Fibroblast of gingiva (primary cell): ENCODE data around the gene LBP.
"Not testable (repeated sequence)": the region's sequence is repeated elsewhere in the genome, so short reads cannot be mapped to it uniquely, and the experiment has no call there.

ENCODE experiments used
- DNase-seq: peaks from one replicate; pipeline ENCODE4 v3.0.0-alpha.2; 2011; ENCODE audit warnings: low read depth

Gene LBP

DNA sequence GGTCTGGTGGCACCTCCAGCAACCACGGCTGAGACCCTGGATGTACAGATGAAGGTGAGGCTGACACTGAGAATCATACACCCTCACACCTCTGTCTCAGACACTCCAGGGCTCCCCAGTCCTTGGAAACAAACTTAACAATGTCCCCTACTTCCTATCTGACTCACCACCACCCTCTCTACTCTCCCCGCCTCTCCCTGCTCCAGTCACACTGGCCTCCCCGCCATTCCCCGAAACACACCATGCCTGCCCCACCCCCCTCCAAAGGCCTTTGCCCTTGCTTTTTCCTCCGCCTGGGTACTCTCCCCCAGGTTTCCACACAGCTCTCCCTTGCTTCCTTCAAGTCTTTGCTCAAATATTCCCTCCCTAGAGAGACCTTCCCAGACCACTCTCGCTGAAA lies 26.1 kb upstream of the LBP start:
- no peak for DNase-seq

GRCh38 chr20:38321959-38322598 lies 24.2 kb upstream of the LBP start:
- DNase-seq, result peak; percentile 61

DNA sequence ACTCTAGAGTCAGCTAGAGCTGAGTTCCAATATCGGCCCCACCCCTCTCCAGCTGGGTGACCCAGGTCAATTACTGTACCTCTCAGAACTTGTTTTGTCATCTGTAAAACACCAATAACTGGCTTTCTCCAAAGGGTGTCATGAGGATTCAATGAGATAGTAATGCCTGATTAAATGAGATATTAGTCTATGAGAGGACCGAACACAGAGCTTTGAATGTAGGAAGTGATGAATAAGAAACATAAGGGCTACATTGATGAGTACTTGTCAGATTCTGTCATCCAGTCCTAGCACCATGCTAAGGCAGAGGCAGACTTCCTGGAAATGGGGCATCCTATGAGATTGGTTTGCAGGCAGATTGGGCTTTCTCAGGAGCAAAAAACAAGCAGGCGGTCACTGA lies 22.1 kb upstream of the LBP start:
- DNase-seq, result no peak

DNA sequence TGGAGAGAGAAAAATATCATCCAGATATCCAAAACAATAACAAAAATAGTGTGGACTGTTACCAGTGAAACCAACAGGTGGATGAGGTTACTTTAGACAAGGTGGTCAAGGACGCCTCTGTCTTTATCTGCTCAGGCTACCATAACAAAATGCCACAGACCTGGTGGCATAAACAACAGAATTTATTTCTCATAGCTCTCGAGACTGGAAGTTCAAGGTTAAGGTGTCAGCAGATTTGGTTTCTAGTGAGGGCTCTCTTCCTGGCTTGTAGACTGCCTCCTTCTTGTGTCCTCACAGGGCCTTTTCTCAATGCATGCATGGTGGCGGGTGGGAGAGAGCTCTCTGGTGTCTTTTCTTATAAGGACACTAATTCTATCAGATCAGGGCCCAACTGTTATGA lies 21.1 kb upstream of the LBP start:
- DNase-seq, result no peak

- no peak for DNase-seq
These were observed 20.4 kb upstream of the LBP start for GRCh38 chr20:38325905-38326304.

DNA sequence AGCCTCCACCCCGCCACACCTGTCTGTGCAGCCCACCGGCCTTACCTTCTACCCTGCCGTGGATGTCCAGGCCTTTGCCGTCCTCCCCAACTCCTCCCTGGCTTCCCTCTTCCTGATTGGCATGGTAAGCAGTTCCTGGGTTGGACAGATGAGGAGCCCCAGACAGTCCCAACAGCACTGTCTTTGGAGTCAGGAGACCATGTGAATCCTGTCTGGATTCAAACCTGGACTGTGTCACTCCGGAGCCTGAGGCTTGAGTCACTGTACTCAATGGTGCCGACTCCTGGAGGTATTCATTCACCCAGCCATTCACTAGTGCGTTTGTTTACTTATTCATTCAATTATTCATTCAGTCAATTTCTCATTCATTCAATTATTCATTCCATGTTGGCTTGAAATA lies 20.0 kb upstream of the LBP start:
- no peak for DNase-seq

GRCh38 chr20:38330638-38331037 lies 15.6 kb upstream of the LBP start:
- no peak for DNase-seq

DNA sequence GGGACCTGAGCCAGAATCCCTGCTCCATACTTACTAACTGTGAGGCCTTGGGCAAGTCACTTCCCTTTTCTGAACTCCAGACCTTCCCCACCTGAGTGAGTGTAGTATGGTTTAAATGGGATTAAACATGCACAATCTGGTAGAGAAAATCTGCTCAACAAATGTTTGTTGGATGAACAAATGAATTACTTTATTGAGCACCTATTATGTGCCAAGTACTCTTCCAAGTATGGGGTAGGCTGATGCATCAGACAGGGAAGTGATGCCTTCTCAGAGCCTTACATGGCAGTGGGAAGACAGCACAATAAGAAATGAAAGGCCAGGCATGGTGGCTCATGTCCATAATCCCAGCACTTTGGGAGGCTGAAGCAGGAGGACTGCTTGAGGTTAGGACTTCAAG lies 15.0 kb upstream of the LBP start:
- no peak for DNase-seq

DNA sequence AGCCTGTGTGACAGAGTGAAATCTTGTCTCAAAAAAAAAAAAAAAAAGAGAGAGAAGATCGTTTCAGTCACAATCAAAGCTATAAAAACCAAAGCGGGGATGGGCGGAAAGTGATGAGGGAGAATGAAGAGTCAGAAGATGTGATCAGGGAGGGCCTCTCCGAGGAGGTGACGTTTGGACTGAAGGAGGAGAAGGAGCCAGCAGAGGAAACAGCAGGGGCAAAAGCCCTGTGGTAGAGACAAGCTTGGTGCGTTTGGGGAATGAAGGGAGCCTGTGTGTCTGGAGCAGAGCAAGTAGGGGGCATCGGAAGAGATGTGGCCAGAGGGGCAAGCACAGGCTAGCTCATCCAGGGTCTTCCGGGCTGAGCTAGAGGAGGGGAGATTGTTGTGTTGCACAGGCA lies 14.5 kb upstream of the LBP start:
- DNase-seq, result no peak

- DNase-seq, result no peak
These were observed 12.3 kb upstream of the LBP start for GRCh38 chr20:38334016-38334415.

- DNase-seq, result no peak
These were observed 9.6 kb upstream of the LBP start for GRCh38 chr20:38336726-38337125.

DNA sequence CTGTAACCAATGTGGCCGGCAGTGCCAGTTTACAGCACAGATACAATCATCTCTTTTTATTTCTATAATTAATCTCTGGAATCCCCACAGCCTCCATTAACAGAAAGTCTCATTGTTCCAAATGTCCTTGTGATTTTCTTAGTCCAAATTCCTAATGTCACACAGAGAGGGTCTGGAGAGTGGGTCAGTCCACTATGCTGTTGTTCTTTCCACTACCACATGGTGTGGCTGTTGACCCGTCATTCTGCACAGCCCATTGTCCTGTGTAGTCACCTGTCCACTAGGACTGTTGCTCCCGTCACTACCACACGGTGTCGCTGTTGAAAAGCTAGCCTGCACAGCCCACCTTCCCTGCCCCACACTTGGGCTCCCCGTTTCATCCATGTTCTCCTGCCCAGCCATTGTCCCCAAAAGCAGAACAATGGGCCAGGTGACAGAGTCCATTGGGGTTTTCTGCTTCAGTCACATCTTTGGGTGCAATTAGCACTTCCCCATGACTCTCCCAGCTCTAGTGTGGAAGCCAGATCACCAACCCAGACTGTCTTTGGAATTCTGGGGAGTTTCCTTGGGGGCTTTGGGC lies 8.6 kb upstream of the LBP start:
- no peak for DNase-seq

GRCh38 chr20:38338849-38339520 lies 7.3 kb upstream of the LBP start:
- DNase-seq, result no peak

DNA sequence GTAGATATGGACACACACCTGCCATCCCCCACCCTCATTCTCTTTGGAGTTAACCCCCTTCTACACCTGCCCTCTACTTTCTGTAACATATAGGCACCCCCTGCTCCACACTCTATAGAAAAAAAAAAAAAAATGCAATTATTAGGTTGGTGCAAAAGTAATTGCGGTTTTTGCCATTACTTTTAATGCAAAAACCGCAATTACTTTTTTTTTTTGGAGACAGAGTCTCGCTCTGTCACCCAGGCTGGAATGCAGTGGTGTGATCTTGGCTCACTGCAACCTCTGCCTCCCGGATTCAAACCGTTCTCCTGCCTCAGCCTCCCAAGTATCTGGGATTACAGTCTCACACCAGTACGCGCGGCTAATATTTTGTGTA lies 6.8 kb upstream of the LBP start:
- not testable (repeated sequence) for DNase-seq

DNA sequence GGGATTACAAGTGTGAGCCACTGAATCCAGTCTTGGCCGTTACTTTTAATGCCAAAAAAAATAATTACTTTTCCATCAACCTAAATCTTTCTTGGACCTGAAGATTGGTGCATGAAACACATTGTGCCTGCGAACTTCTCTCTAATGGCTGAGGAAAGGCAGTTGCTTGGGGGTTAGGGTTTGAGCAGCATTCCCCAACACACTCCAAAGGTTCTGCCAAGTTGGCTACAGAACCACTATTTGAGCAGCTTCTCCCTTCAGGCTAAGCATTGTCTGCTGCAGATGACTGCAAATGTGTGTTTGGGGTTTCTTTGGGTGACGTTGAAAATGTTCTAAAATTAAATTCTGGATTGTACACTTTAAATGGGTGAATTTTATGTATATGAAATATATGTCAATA lies 6.3 kb upstream of the LBP start:
- no peak for DNase-seq

- DNase-seq, result no peak
These were observed 5.6 kb upstream of the LBP start for GRCh38 chr20:38340693-38341092.

GRCh38 chr20:38342216-38342615 lies 4.1 kb upstream of the LBP start:
- DNase-seq, result no peak

DNA sequence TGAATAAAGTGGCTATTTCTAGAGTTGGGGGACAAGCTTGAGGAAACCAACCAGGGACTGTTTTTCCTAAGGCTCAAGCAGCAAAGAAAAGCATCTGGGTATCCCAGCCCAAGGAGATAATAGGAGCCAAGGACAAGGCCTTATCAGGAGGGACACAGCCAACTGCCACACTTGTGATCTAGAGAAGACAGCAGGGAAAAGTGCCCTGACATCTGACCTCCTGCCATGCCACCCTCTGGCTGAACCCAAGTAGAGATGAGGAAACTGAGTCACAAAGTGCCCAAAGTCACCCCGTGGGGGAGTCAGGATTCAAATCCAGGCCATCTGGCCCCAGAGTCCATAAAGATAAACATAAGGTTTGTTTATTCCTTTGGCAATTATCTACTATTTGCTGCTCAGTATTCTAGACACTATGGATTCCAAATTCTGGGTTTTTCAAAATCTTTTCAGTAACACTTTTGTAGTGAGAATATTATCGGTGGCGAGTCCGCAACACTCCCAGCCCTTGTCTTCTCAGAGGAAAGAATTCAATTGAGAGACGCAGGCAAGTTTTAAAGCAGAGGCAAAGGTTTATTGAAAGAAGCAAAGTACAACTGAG lies 3.5 kb upstream of the LBP start:
- DNase-seq, result no peak

GRCh38 chr20:38343311-38344106 lies 2.8 kb upstream of the LBP start:
- DNase-seq, result no peak

- no peak for DNase-seq
These were observed 2.1 kb upstream of the LBP start for GRCh38 chr20:38344107-38344701.

DNA sequence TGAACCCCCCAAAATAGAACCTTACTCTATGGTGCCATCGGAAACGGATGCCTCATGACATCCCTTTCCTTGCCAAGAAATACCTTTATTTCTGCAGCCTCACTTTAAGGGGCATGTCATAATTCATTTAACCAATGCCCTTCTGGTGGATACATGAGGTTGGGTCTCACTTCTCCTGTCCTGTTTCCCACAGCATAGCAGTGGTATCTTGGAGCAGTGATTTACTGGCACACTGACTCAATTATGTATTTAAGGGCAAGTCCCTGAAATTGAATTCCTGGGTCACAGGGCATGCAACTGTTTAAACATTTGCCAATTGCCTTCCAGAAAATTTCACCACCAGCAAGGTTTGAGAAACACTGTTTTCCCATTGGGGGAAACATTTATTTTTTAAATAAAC lies 639 bp upstream of the LBP start:
- peak; percentile 66 for DNase-seq

DNA sequence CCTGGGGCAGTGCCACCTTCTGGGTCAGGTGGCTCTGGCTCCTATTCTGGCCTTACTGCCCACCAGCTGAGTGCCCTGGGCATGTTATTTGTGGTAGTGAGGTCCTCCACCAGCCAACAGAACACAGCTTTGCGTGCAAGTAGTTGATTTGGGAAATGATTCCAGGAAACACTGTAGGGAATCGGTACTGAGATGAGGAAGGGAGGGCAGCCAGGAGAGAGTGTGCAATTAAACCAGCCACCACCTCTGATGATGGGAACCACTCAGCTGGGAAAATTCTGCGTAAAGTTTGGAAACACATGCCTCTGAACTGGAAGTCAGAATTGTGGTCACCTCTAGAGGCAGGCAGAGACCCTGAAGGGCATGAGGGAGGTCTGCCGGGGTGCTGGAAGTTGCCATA lies 459 bp downstream of the LBP start:
- DNase-seq, result no peak
